D721Med (cell line): ENCODE measurements around the gene RHOU.

ENCODE experiments used
- DNase-seq: peaks from one replicate; pipeline ENCODE4 v3.0.0; 2011; ENCODE audit warnings: low spot score; ENCODE audit not compliant: insufficient read length
- FAIRE-seq: peaks from 2 replicates; lab custom pipeline; 2011; peaks lifted over from hg19 to GRCh38; lab: Jason Lieb, UNC
- CTCF ChIP-seq: IDR thresholded peaks from 2 replicates; pipeline ENCODE4 v1.5.1; 2012; ENCODE audit warnings: mild to moderate bottlenecking, control low read depth; ENCODE audit not compliant: insufficient read depth; ENCODE audit errors: missing control alignments

The RHOU gene

GRCh38 chr1:228758447-228758846, 23.2 kb downstream of the RHOU start:
- no peak for TF ChIP-seq CTCF
- DNase-seq (no peak), FAIRE-seq (no peak)

GRCh38 chr1:228760979-228761378, 25.7 kb downstream of the RHOU start:
- TF ChIP-seq CTCF, result no peak
- no peak for FAIRE-seq
- no peak for DNase-seq

GRCh38 chr1:228763561-228763960, 28.3 kb downstream of the RHOU start:
- FAIRE-seq (no peak), DNase-seq (no peak)
- no peak for TF ChIP-seq CTCF

- no peak for DNase-seq
- FAIRE-seq, result no peak
- no peak for TF ChIP-seq CTCF
Observed at GRCh38 chr1:228765168-228765946, 30.1 kb downstream of the RHOU start.

GRCh38 chr1:228766788-228767187, 31.5 kb downstream of the RHOU start:
- no peak for FAIRE-seq
- DNase-seq, result no peak
- no peak for TF ChIP-seq CTCF

GRCh38 chr1:228767636-228768354, 32.5 kb downstream of the RHOU start:
- DNase-seq, result no peak
- TF ChIP-seq CTCF, result no peak
- peak; percentile 85 for FAIRE-seq
